HG03439 (cell line): ENCODE data around the gene CLCN4.

ENCODE experiments used
- ATAC-seq: cut with Tn5 transposase; IDR thresholded peaks from one replicate; pipeline ENCODE4 v1.9.1; 2021; ENCODE audit warnings: mild to moderate bottlenecking, moderate library complexity; ENCODE audit not compliant: unreplicated experiment

Gene CLCN4

GRCh38 chrX:10166248-10166716 is 9.5 kb downstream of the CLCN4 start:
- no peak for ATAC-seq

- no peak for ATAC-seq
These were observed 10.0 kb downstream of the CLCN4 start for GRCh38 chrX:10166731-10167151.

GRCh38 chrX:10167573-10167972 is 10.8 kb downstream of the CLCN4 start:
- ATAC-seq = no peak

- no peak for ATAC-seq
These were observed 11.5 kb downstream of the CLCN4 start for GRCh38 chrX:10168226-10168625.

GRCh38 chrX:10169175-10169574 is 12.4 kb downstream of the CLCN4 start:
- no peak for ATAC-seq

GRCh38 chrX:10171249-10171648 is 14.5 kb downstream of the CLCN4 start:
- no peak for ATAC-seq

- ATAC-seq = no peak
These were observed 16.1 kb downstream of the CLCN4 start for GRCh38 chrX:10172877-10173276.

GRCh38 chrX:10173331-10173900 is 16.6 kb downstream of the CLCN4 start:
- no peak for ATAC-seq

GRCh38 chrX:10174051-10174450 is 17.3 kb downstream of the CLCN4 start:
- no peak for ATAC-seq

GRCh38 chrX:10174810-10175209 is 18.0 kb downstream of the CLCN4 start:
- ATAC-seq = no peak

- no peak for ATAC-seq
These were observed 18.6 kb downstream of the CLCN4 start for GRCh38 chrX:10175319-10175871.

GRCh38 chrX:10176121-10177003 is 19.6 kb downstream of the CLCN4 start:
- no peak for ATAC-seq

GRCh38 chrX:10177004-10177396 is 20.2 kb downstream of the CLCN4 start:
- no peak for ATAC-seq

GRCh38 chrX:10177601-10178000 is 20.8 kb downstream of the CLCN4 start:
- no peak for ATAC-seq

- no peak for ATAC-seq
These were observed 22.2 kb downstream of the CLCN4 start for GRCh38 chrX:10178866-10179463.

- no peak for ATAC-seq
These were observed 27.0 kb downstream of the CLCN4 start for GRCh38 chrX:10183760-10184159.

GRCh38 chrX:10184411-10184810 is 27.6 kb downstream of the CLCN4 start:
- ATAC-seq = no peak

- no peak for ATAC-seq
These were observed 29.6 kb downstream of the CLCN4 start for GRCh38 chrX:10186355-10186754.

- ATAC-seq = no peak
These were observed 30.6 kb downstream of the CLCN4 start for GRCh38 chrX:10187421-10187820.

- ATAC-seq = peak; percentile 76
These were observed 32.8 kb downstream of the CLCN4 start for GRCh38 chrX:10189317-10190268.
